ENCODE measurements around the gene ZSWIM6.

The ZSWIM6 gene

DNA sequence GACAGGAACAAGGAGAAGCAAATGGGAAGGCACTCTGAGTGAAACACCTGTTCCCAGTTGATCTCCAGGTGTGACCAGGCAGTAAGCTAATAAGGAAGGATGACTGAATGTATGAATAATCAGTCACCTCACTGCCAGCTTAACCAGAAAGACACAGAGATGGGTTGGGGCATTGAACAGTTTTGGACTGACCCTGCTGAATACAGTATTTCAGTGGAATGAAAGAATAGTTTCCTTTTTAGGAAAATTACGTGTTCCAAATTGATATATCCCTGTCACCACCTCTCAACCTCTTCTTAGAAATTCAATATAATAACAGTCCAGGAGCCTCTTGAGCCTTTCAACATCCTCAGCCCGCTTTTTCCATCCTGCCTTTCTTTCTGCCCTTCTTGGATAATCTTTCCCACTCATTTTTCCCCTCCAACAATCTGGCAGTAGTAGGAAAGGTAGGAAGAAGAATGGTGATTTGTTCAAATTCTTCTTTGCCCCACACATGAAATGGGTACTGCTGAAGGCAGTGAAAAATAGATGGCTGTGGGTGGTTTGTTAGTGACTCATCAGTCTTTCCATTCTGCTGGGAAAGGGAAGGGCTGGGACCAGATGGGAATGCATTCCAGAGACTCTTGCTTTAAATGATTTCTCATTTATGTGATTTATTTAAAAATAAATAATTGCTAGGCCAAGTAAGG is 117.9 kb downstream of the ZSWIM6 start:
- DNase-seq = no peak

- no peak for DNase-seq
Observed at GRCh38 chr5:61450493-61451279, 118.6 kb downstream of the ZSWIM6 start.

DNA sequence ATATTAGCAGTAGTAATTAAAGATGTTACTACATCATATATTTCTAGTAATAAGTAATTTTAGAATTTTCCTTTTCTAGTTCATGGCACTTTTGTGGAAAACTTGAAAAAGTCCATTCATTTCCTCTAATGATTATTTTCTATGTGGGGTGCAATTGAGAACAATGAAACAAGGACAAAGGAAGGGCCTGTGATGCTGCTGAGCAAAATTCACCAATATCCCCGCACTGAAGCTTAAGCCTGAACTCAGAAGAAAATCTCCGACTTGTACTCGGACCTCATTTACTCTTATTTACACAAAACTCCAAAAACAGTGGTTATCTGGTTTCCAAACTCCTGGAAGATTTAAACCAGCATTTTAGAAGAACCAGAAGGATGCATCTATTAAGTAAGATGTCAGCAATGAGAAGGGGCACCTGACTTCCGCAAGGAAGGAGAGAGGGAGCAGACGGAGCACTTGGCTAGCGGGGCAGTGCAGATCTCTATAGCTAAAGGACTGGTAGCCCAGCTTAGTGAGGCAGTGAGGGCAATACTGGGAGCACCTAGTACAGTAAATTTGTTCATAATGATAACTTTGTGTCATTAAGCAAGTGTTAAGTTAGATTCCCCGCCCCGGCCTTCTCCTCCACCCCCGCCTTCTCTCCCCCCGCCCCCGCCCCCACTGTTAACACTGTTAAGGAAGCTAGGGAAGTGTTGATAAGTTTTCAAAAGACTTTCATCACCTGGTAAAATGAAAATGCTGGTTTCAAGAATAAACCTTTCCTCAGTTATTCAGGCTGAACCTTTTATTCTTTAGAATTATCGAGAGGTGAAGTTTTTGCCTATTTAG is 123.3 kb downstream of the ZSWIM6 start:
- DNase-seq = no peak

DNA sequence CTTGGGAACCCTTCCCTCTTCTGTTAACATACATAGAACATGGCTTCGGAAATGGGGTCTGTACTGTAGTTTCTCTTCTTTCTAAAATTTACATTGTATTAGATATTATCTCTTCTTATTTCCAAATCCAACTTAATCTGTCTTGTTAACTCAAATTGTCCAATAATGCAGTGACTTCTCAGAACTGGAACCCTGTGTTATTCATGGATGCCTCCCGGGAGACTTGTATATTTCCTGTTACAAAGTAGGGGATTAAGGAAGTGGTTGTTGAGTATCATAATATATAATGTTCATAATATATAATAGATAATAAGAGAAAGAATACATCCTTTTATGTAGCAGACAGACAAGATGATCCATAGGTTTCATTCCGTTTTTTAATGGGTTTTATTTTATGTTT is 128.4 kb downstream of the ZSWIM6 start:
- no peak for DNase-seq

- DNase-seq = no peak
Observed at GRCh38 chr5:61461417-61461816, 129.4 kb downstream of the ZSWIM6 start.

DNA sequence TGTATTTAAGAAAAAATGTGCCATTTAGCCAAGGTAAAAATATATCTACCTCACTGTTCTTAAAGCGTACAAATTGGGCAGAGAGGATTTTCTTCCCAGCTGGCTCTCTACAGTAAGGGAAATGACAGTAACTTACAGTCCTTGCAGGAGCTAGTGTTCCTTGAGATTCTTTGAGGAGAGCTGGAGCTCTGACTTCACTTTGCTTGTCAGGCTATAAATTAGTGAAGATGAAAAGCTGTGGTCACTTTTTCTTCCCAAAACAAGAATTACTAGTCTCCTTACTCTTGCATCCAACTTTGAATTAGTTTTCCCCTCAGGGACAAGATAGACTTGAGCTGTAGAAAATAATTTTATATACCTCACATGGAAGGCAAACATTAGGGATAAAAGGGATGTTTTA is 129.9 kb downstream of the ZSWIM6 start:
- no peak for DNase-seq

- no peak for DNase-seq
Observed at GRCh38 chr5:61463596-61463995, 131.5 kb downstream of the ZSWIM6 start.

- DNase-seq = no peak
Observed at GRCh38 chr5:61464512-61464911, 132.5 kb downstream of the ZSWIM6 start.

GRCh38 chr5:61465066-61465465 is 133.0 kb downstream of the ZSWIM6 start:
- no peak for DNase-seq

GRCh38 chr5:61465496-61465895 is 133.4 kb downstream of the ZSWIM6 start:
- DNase-seq = no peak

GRCh38 chr5:61466017-61466416 is 134.0 kb downstream of the ZSWIM6 start:
- no peak for DNase-seq

DNA sequence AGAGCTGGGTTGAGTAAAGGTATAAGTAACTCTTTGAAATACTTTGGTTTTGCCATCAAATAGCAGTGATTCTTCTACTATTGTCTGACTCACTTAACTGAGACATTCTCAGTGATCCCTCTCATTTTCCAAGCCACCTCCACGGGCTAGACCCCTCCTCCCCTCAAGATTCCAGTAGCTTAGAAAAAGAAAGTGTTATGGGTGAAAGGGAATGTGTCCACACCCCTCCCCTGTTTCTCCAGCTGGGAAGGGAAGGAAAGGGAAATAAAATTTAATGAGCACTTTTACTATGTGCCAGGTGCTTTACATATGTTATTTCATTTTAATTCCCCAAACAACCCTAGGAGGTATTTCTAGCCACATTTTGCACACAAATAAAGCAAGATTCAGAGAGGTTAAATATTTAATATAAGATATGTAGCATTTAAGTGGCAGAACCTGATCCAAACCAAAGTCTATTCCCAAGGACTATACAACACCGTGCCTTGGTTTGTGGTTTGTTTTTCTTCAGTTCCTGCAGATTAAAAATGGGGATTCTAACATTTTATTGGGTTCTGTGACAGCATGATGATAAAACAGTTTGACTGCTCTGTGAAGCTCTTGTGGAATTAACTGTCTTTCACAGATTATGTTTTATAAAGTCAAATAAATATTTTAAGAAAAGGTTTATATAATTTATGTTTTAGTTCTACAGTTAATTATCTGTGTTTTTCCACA is 135.9 kb downstream of the ZSWIM6 start:
- DNase-seq = no peak

DNA sequence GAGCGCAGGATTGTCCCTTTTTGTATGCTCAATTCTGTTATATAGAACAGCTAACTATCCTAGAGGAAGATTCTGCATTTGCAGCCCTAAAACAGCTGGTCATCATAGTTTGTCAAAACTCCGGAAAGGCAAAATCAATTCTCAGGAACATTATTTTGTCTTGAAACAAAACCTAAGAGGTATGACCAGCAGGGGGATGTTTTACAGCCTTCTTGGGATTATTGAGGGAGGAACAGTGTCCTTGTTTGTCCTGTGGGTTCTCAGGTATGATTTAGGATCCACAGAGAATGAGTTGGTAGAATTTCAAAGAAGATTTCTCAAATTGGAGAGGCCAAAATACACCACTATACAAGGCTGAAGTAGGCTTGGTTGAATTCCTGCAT is 136.4 kb downstream of the ZSWIM6 start:
- no peak for DNase-seq

GRCh38 chr5:61471352-61471751 is 139.3 kb downstream of the ZSWIM6 start:
- no peak for DNase-seq

- no peak for DNase-seq
Observed at GRCh38 chr5:61472172-61472958, 140.3 kb downstream of the ZSWIM6 start.

- DNase-seq = no peak
Observed at GRCh38 chr5:61474746-61475145, 142.7 kb downstream of the ZSWIM6 start.

DNA sequence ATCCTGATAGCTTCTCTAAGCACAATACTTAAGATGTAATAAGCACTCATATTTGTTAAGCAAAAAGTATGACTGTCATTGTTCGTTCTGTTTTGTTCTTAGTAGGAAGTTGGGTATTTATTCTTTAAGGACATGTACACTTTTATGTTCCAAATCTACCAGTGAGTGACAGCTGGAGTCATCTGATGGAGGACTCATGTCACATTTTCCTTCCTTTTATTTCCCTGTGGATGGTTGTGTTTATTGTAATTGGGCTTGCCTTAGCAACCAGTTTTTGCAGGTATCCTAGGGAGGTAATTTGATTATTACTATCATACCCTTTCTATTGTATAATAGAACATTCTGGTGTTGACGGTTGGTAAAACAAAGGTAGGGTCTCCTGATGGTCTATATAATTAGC is 145.7 kb downstream of the ZSWIM6 start:
- DNase-seq = no peak

DNA sequence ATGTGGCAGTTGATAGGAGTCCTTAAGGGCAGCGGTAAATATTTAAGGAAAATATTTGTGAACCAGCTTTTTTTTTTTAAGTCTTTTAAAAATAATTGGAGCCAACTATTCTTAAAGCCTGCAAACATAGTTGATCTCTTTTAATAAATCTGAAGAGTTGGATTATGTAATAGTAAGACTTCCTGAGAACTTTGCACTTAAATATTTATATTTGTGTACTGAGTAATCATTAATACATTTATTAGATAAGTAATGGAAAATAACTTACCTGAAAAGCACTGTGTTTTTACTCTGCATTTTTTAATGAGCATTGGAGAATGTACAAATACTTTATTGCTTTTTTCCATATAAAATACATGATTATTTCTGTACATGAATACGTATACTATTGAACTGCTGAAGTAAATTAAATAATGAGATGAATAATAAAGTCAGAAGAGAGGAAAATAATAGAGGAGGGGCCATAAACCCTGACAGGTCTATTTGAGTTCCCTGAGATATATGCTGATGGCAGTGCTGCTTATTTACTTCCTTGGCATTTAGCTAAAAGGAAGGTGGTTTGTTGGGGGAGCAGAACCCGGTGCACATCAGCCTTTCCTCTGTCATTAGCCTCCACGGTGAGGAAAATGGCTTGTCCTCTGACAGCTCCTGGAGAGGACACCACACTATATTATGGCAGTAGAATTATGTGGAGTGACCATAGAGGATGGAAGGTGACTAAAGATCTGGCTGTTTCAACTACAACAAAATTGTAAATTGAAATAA is 148.0 kb downstream of the ZSWIM6 start:
- no peak for DNase-seq

- no peak for DNase-seq
Observed at GRCh38 chr5:61482980-61483379, 150.9 kb downstream of the ZSWIM6 start.

- DNase-seq = no peak
Observed at GRCh38 chr5:61486476-61486875, 154.4 kb downstream of the ZSWIM6 start.

DNA sequence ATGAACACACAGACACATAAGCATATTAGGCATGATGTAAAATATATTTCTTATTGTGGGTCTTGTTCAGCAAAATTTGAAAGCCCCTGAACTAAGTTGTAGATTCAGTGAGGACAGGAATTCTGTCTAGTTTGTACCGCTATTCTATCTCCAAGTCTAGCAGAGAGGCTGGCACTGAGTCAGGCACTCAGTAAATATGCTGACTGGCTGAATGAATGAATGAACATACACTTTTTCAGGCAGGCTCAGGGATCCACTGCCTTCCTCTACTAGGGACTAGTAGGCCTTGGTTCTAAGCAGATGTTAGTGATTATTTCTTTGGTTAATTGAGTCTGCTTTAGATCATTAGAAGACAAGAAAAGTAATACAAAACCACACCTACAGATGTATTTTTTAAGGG is 157.5 kb downstream of the ZSWIM6 start:
- DNase-seq = no peak

Data from left hindlimb (tissue), 1 donor.